ENCODE results near the gene RGS2. TPM values are rescaled to one million over a fixed set of nuclear protein-coding genes. Genes with fewer than 3 reads are reported as not detected.

Gene RGS2
- total RNA-seq, 6 donors from 2014 or later: 10.5 to 134 (median 54.7) TPM

DNA sequence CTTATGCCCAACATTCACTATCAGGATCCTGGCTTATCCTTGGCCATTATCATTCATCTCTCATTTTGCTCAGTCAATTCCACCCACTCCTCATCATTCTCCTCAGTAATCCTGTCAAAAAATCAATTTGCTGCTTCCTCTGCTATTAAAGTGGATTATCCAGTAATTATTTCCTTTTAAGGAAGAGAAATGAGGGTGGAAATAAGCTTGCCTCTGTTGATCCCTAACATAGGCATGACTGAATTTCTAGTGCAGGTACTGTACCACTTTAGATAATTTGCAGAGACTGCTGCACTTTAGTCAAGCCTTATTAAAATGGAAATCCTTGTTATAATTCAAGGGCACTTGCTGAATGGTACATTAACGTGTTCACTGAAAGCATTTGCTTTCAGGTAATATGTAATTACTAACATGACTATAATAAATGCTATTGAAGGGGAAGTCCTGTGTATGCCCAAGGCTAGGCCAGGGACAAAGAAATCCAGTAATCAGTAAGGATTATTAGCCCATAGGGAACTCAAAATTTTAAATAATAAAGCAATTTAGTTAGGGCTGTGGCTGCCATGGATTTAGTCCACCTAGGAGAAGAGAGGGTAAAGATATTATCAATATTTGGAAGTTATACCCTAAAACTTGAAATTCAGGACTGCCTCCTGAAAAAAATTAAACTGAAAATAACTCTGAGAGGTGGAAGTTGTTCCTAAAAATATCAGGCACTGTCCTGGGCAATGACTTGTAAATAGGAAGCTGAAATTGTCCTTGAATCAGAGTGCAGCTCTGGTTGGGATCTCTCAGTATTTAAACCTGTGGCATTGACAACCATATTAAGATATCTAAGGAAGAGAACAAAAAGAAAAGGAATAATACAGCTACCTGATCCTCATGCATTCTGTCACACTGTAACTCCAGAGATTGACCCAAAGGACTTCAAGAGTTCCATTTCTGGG, 43.4 kb downstream of the RGS2 start:
- H3K4me1 ChIP-seq: no peaks in the 10 kb centered on the region
- 4 to 29% methylated on average over 1 of the region's 1 CpG for WGBS, 2 donors
- no peak for ATAC-seq (ENCODE audit: low FRiP score in 2 of 2)

DNA sequence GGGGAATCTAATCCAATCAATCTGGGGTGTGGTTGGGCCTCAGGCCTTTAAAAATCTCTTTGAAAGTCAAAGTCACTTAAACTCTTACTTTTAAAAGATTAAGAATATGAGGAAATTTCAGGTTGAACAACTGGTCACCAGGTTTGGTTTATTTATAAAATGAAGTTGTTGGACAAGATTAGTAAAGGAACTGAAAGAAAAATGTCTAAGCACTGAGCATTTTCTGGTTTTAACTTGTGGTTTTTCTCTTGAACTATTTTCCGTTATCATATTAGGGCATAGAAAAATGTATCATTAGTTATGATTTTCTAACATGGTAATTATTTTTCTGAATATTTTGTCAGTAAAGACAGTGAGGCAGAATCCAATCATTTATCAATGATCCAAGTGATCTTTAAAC, 49.6 kb downstream of the RGS2 start:
- no peak for TF ChIP-seq POLR2AphosphoS5 (IDR thresholded peaks at IDR 0.05)
- no peak for TF ChIP-seq EP300 (IDR thresholded peaks at IDR 0.05)
- TF ChIP-seq, protein P1, sequence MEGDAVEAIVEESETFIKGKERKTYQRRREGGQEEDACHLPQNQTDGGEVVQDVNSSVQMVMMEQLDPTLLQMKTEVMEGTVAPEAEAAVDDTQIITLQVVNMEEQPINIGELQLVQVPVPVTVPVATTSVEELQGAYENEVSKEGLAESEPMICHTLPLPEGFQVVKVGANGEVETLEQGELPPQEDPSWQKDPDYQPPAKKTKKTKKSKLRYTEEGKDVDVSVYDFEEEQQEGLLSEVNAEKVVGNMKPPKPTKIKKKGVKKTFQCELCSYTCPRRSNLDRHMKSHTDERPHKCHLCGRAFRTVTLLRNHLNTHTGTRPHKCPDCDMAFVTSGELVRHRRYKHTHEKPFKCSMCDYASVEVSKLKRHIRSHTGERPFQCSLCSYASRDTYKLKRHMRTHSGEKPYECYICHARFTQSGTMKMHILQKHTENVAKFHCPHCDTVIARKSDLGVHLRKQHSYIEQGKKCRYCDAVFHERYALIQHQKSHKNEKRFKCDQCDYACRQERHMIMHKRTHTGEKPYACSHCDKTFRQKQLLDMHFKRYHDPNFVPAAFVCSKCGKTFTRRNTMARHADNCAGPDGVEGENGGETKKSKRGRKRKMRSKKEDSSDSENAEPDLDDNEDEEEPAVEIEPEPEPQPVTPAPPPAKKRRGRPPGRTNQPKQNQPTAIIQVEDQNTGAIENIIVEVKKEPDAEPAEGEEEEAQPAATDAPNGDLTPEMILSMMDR (IDR thresholded peaks at IDR 0.05): no peak
- no peak for TF ChIP-seq POLR2A (IDR thresholded peaks at IDR 0.05)
- Histone ChIP-seq H3K27me3 (no peaks in the 10 kb centered on the region), H3K4me3 (no peak overlapping the region), H3K36me3 (no peaks in the 10 kb centered on the region), H3K27ac (no peak overlapping the region), H3K4me1 (no peaks in the 10 kb centered on the region), H3K9me3 (no peaks in the 10 kb centered on the region)
- DNase-seq (no peak), ATAC-seq (ENCODE audit: low FRiP score in 2 of 2) (no peak)
- WGBS, 2 donors: 75 to 79% methylated on average over 1 of the region's 1 CpG

More for the DNA sequence above, 43.4 kb downstream of the RGS2 start:
- Histone ChIP-seq H3K36me3 (no peaks in the 10 kb centered on the region), H3K9me3 (no peaks in the 10 kb centered on the region), H3K27ac (no peak overlapping the region), H3K27me3 (no peaks in the 10 kb centered on the region), H3K4me3 (no peak overlapping the region)
- TF ChIP-seq POLR2A (IDR thresholded peaks at IDR 0.05) (no peak), EP300 (IDR thresholded peaks at IDR 0.05) (no peak), POLR2AphosphoS5 (IDR thresholded peaks at IDR 0.05) (no peak)
- TF ChIP-seq, protein P1 (IDR thresholded peaks at IDR 0.05): no peak
- no peak for DNase-seq

DNA sequence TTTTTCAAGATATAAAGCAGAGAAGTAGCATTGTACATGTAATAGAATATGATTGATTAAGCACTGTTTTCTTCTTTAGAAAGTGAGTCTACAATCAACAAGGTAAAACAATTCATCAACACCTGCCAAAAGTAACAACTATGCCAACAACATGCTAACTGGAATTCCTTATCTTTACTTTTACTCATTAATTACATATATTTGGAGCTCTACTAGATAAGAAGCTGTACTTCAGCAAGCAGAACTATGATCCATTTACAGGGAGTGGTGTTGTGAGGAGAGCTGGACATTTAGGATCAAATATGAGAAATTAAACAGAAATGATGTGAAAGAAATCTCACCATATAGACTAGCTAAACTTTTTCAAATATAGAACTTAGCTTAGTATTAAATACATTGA, 51.0 kb downstream of the RGS2 start:
- TF ChIP-seq POLR2AphosphoS5 (IDR thresholded peaks at IDR 0.05) (no peak), POLR2A (IDR thresholded peaks at IDR 0.05) (no peak), EP300 (IDR thresholded peaks at IDR 0.05) (no peak)
- TF ChIP-seq, protein P1 (IDR thresholded peaks at IDR 0.05): no peak
- no peak for ATAC-seq (ENCODE audit: low FRiP score in 2 of 2)
- Histone ChIP-seq H3K27ac (no peak overlapping the region), H3K4me1 (no peaks in the 10 kb centered on the region), H3K36me3 (no peaks in the 10 kb centered on the region), H3K27me3 (no peaks in the 10 kb centered on the region), H3K9me3 (no peaks in the 10 kb centered on the region), H3K4me3 (no peak overlapping the region)
- no peak for DNase-seq

DNA sequence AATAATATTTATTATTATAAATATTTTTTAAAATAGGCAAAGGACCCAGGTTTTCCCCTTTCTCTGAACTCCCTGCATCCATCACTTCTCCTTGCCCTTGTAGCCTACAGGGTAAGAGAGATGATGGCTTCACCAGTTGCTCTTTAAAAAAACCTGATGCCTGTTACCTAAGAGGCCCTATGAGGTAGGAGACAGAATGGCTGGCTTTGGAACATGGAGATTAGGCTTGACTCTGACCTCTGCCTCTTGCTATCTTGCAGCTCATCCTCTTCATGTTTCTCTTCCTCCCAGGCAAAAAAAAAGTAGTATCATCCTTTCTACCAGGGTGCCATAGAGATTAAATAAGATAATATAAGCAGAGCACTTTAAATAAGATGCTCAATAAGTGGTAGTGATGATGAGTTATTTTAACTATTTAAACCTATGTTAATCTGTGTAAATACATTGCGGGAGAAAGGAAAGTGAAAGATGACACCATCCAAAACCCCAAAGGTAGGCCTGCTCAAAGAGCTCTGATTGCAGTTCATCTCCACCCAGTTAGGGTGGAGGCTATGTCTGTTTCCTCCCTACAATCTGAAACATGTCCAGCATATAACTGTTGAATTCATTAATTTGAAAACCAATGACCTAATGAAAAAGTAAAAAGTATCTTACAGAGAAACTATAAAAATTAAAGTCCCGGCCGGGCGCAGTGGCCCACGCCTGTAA, 51.8 kb downstream of the RGS2 start:
- DNase-seq (peak in 1 of 2 donors; percentile 35), ATAC-seq (ENCODE audit: low FRiP score in 2 of 2) (no peak)
- TF ChIP-seq, protein P1 (IDR thresholded peaks at IDR 0.05): no peak
- TF ChIP-seq POLR2AphosphoS5 (IDR thresholded peaks at IDR 0.05): no peak
- TF ChIP-seq EP300 (IDR thresholded peaks at IDR 0.05): no peak
- TF ChIP-seq POLR2A (IDR thresholded peaks at IDR 0.05): no peak
- no peak overlapping the region for H3K27ac ChIP-seq
- no peaks in the 10 kb centered on the region for H3K9me3 ChIP-seq
- no peaks in the 10 kb centered on the region for H3K27me3 ChIP-seq
- no peak overlapping the region for H3K4me3 ChIP-seq
- no peaks in the 10 kb centered on the region for H3K36me3 ChIP-seq
- 79 to 86% methylated on average over 5 of the region's 5 CpGs for WGBS, 2 donors
- no peaks in the 10 kb centered on the region for H3K4me1 ChIP-seq
